HG03342 (cell line): Measurements from ENCODE around the gene TPRKB.
"Not testable (repeated sequence)": the region's sequence is repeated elsewhere in the genome, so short reads cannot be mapped to it uniquely, and the experiment has no call there.

ENCODE experiments used
- ATAC-seq: cut with Tn5 transposase; IDR thresholded peaks from one replicate; pipeline ENCODE4 v1.9.1; 2021; ENCODE audit warnings: mild to moderate bottlenecking, moderate library complexity; ENCODE audit not compliant: unreplicated experiment

TPRKB gene

GRCh38 chr2:73736855-73737779 is at the start of gene TPRKB:
TSS of gene TPRKB (minus strand) at chr2:73737345. CDS start at chr2:73734569, 2,776 bp downstream.
- ATAC-seq, result peak; percentile 97

DNA sequence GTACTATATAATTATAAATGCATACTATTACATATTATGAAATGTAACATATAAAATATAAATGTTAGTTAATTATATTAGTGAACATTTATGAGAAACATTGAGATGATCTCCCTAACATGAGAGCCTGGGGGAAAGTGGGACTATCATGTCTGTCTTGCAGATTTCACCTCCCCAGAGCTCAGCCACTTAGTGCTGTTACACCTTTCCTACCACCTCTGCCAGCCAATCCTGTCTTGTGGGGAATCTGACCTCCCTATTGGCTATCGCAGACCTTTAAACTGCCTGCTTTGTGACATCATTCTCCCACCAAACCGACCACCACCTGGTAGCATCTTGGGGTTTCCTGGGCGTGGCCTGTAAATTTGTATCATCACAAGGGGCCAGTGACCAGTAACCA is 46.7 kb upstream of the TPRKB start, which contains the start of gene C2orf78:
Gene C2orf78, plus strand, starts transcription at position 301 of the 400 bp plus-strand sequence. CDS start 127 bp downstream, outside the sequence.
- ATAC-seq, result not testable (repeated sequence)

GRCh38 chr2:73783402-73783801 is 46.3 kb upstream of the TPRKB start:
- ATAC-seq, result not testable (repeated sequence)

DNA sequence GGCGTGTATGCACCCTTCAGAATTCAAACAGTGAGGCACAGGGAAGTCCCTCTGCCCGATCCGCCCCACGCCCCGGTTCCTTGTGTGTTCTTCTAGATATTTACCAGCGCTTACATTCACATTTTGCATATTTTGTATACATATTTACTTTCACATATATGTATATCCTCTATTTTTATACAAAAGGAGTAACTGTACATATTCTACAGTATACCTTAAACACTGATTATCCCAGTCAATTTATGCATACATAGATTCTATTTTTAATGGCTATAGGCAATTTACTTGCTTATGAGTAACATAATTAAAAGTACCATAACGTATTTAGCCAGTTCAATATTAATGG is 43.1 kb upstream of the TPRKB start:
- ATAC-seq, result no peak

- ATAC-seq, result peak; percentile 99
Measured at GRCh38 chr2:73779467-73780236, 42.5 kb upstream of the TPRKB start, which contains the start of gene DUSP11. TSS of gene DUSP11 (minus strand) at chr2:73780103. CDS start at chr2:73779974, 129 bp downstream.

DNA sequence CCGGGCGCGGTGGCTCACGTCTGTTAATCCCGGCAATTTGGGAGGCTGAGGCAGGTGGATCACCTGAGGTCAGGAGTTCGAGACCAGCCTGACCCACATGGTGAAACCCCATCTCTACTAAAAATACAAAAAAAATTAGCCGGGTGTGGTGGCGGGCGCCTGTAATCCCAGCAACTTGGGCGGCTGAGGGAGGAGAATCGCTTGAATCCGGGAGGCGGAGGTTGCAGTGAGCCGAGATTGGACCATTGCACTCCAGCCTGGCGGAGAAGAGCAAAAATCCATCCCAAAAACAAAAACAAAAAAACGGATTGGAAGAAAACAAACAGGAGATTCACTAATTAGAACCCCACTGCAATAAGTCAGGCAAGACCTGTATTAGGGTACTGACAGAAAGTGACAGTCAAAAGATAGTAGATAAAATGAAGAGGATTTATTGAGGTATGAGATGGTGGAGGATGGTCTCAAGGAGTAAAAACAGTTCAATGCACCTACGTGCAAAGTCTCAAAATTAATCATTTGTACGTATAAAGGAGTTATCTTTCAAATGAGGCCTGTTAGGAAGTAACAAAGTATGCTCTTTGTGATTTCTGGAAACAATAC is 41.8 kb upstream of the TPRKB start:
- ATAC-seq, result not testable (repeated sequence)

DNA sequence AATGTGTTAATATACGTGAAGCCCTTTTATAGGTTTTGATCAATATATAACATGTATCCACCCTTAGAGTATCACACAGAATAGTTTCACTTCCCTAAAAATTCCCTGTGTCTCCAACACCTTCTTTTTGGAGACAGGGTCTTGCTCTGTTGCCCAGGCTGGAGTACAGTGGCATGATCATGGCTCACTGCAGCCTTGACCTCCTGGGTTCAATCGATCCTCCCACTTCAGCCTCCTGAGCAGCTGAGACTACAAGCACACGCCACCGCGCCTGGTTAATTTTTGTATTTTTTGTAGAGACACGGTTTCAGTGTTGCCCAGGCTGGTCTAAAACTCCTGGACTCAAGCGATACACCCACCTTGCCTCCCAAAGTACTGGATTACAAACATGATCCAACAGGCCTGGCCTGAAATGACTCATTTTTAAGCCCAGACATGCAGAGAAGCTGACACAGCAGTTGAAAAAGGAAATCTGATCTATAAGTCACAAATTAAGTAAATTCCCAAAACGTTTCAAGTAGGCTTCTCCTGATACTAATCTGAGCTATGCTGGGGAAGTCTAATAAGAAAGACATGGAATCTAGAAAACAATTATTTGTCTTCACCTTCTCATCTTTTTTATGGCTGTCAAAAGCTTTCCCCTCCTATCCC is 39.8 kb upstream of the TPRKB start:
- ATAC-seq, result no peak

GRCh38 chr2:73776381-73776780 is 39.2 kb upstream of the TPRKB start:
- no peak for ATAC-seq

- ATAC-seq, result no peak
Measured at GRCh38 chr2:73772819-73773218, 35.7 kb upstream of the TPRKB start.

- no peak for ATAC-seq
Measured at GRCh38 chr2:73770725-73771124, 33.6 kb upstream of the TPRKB start.

DNA sequence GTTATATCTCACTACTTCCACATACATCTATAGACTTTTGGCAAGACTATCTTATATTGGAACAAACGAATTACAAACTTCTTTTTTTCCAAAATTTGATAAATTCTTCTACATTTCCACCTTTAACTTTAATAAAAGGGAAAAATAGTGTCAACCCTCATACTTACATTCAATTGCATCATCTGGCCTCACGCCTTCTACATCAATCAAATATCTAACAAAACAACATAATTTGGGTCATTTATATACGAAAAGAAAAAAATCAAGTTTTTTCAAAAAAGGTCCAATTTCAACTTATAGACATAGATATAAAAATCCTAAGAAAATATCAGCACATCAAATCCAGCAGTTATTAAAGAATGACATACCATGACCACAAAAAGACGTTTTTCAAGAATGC is 29.8 kb upstream of the TPRKB start:
- no peak for ATAC-seq

DNA sequence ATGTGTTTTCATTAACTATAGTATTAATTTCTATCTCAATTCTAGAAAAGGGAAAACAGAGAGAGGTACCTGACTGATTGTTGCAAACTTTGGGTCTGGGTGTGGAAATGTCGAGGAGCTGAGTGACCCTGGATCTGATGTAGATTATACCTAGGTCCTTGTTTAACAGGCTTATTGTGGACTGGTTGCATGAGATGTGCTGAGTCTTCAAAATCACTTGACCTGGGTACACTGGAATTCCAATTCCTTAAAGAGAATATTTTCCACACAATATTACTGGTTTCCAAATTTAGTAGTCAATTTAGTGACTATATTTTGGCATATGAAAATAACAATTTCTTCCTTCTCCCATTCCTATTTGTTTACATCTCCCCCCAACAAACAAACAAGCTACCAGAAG is 29.2 kb upstream of the TPRKB start:
- no peak for ATAC-seq

DNA sequence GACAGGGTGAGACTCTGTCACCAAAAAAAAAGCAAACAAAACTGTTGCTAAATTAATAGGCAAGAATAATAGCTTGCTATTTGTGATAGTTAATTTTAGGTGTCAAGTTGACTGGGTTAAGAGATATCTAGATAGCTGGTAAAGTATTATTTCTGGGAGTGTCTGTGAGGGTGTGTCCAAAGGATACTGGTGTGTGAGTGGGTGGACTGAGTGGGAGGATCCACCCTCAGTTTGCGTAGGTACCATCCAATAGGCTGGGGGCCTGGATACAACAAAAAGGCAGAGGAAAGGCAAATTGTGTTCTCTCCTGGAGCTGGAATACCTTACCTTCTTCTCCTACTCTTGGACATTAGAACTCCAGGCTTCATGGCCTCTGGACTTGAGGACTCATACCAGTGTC is 27.8 kb upstream of the TPRKB start:
- ATAC-seq, result no peak

DNA sequence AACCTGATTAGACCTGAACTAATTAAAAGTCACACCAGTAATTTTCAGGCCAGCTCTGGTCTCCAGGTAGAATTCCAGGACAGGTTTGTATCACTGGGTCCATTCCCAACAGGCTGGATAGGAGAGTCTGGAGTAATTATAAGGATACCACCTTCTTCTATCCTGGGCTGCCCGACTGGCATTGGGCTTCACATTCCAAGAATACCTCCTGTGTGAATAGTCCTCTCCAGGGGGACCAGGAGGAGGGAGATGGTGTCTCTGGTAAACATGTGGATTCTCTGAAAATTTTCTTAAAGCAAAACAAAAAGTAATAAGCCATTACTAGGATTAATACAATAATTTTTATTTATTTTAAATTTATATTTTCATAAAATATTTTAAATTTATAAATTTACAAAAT is 25.4 kb upstream of the TPRKB start:
- ATAC-seq, result no peak

- ATAC-seq, result no peak
Measured at GRCh38 chr2:73759904-73760303, 22.8 kb upstream of the TPRKB start.

GRCh38 chr2:73759285-73759764 is 22.2 kb upstream of the TPRKB start:
- no peak for ATAC-seq

DNA sequence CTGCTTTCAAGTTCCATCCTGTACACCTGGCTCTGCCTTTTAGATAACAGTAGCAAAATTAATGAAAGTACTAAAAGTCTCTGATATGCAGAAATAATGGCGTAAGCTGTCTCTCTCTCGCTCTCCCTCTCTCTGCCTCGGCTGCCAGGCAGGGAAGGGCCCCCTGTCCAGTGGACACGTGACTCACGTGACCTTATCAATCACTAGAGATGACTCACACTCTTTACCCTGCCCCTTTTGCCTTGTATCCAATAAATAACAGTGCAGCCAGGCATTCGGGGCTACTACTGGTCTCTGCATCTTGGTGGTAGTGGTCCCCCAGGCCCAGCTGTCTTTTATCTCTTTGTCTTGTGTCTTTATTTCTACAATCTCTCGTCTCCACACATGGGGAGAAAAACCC is 17.2 kb upstream of the TPRKB start:
- not testable (repeated sequence) for ATAC-seq

- ATAC-seq, result no peak
Measured at GRCh38 chr2:73749314-73749713, 12.2 kb upstream of the TPRKB start.

GRCh38 chr2:73746877-73747208 is 9.7 kb upstream of the TPRKB start:
- ATAC-seq, result no peak

DNA sequence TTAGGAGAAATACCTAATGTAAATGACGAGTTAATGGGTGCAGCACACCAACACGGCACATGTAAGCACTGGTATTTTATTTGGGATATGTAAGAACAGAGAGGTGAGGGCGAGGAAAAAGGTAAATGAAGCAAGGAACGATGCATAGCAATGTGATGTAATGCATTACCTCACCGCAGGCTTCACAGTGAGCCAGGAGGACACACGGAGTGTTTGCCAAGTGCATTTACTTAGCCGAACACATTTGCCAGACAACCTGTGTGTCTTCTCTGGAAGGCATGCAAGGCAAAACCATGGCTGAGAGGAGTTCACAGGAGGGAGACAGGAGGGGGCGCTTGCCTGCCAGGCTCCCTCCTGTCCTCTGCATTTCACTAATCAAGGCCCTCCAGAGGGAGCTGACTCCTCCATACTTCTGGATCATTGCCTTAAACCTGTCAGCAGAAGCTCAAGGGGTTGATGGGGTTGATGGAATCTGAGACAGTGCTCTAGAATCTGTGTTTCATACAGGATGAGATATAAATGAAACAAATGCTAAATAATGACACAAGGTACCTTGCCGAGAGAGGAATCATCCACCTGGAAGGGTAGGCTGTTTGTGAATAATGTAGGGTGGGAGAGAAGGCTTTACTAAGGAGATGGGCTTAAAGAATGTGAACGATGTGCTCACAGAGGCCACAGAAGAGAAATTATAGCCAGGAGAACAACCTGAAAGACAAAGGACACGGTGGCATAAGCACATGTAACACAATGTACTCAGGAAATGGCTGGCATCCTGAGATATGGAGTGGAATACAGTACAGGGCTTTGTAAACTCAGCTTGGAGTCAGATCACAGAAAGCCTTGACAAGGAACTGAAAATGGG is 9.1 kb upstream of the TPRKB start:
- no peak for ATAC-seq
